GM12875 (cell line): Measurements from ENCODE around the gene YTHDF2.

ENCODE experiments used
- H3K4me3 ChIP-seq: one replicate; pipeline ENCODE4 v1.5.1; 2011; ENCODE audit warnings: low read depth, low read length, control low read depth
- CTCF ChIP-seq: IDR thresholded peaks from 2 replicates; pipeline ENCODE4 v1.5.1; 2011; ENCODE audit warnings: low read depth, mild to moderate bottlenecking, control low read depth, inconsistent platforms, low read length, moderate library complexity, borderline replicate concordance; ENCODE audit not compliant: insufficient read depth

The YTHDF2 gene

GRCh38 chr1:28812669-28813468 is 76.1 kb downstream of the YTHDF2 start:
- H3K4me3 ChIP-seq: no peak overlapping the region
- no peak for TF ChIP-seq CTCF

GRCh38 chr1:28813931-28814465 is 77.3 kb downstream of the YTHDF2 start:
- H3K4me3 ChIP-seq: no peak overlapping the region

GRCh38 chr1:28815533-28816185 is 78.9 kb downstream of the YTHDF2 start:
- no peak for TF ChIP-seq CTCF
- no peak overlapping the region for H3K4me3 ChIP-seq

More at GRCh38 chr1:28813931-28814465, 77.3 kb downstream of the YTHDF2 start:
- TF ChIP-seq CTCF: no peak

- TF ChIP-seq CTCF: no peak
- H3K4me3 ChIP-seq: no peak overlapping the region
These were observed 80.4 kb downstream of the YTHDF2 start for GRCh38 chr1:28817133-28817532.

- no peak for TF ChIP-seq CTCF
These were observed 82.3 kb downstream of the YTHDF2 start for GRCh38 chr1:28819020-28819419.

More at GRCh38 chr1:28819020-28819419, 82.3 kb downstream of the YTHDF2 start:
- H3K4me3 ChIP-seq: no peak overlapping the region
